T-helper 2 cell (primary cell): ENCODE data around the gene HMGN2.

Experiments
- DNase-seq, 5 experiments: peaks; one replicate each; pipeline versions ENCODE4 v3.0.0 to v3.0.0-alpha.2; 2012 to 2022
- total RNA-seq, 2 donors: gene quantifications; one replicate each; lab custom pipeline; 2026; lab: John Stamatoyannopoulos, UW

Gene HMGN2
- 143 to 176 reads per million in 2 donors for total RNA-seq

DNA sequence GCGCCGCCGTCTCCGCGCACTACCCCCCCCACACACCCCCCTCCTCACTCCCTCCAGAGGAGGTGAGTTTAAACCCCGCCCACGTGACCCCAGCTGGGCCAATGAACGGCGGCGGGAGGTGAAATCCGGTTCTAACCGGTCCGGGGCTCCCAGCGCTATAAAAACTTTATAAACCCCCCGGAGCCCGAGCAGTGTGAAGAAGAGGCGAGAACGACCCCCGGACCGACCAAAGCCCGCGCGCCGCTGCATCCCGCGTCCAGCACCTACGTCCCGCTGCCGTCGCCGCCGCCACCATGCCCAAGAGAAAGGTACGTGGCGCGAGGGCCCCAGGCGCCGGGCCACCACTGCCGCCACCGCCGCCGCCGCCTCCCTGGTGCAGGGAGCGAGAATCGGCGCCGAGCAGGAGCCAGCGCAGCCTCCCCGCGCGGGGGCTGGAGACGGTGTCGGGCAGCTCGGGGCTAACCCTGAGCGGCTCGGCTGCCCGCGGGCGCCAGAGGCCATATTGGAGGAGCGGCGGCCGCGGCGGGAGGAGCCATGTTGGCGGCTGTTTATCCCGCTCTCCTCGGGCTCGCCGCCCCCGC lies at the start of gene HMGN2:
TSS of gene HMGN2 (plus strand) at position 121 of the 581 bp plus-strand sequence. CDS start at position 294, 173 bp downstream.
- DNase-seq = peak; percentile 72 to 94 (median 83)

DNA sequence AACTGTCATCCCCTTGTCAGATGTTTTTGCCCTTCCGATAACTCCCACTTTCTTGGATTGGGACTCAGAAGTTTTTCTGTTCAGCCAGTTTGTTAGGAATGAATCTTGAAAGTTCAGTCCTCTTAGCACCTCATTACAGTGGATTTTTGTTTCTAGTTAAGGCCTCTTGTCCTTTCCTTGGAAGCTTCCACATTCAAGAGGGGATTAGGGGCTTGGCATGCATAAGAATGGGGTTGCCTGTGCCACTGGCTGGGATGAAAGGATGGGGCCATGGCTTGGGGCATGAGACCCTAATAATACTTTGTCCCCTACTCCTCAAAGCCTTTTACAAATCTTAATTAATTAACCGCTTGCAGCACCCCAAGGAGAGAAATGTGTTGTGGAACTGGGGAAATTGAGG lies 42.5 kb upstream of the HMGN2 start:
- no peak for DNase-seq

DNA sequence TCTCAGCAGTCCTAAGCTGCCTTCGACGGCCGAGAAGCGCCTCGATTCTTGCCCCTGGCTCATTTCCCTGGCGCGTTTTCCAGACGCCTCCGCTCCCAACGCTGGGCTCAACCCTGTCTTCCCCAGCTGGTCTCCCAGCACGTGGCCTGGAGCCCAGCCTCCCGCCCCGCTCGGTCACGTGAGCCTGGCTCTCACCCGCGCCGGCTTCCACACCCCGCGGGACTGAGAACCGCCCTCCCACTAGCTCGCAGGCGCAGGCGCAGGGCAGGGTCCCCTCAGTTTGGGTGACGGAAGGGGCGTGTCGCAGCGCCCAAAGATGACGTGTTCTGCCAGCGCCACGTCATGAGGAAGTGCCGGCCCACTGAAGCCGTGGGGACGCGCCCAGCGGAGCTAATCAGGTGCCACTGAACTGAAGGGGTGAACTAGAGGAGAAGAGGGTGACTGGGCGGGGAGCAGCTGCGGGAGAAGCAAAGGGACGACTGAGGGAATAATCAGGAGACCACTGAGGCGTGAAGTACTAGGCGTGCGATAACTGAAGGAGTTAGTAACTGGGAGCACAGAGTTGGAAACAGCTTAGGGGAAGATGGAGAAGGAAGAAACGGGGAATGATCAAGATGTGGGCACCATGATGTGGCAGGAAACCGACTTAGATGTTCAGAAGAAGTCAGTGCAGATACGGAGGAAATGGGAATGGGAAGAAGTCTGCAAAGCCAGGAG lies 40.1 kb upstream of the HMGN2 start, which contains the start of gene DHDDS:
TSS of gene DHDDS (plus strand) at position 343 of the 717 bp plus-strand sequence. CDS start 625 bp downstream, outside the sequence.
- peak; percentile 90 to 98 (median 97) for DNase-seq

DNA sequence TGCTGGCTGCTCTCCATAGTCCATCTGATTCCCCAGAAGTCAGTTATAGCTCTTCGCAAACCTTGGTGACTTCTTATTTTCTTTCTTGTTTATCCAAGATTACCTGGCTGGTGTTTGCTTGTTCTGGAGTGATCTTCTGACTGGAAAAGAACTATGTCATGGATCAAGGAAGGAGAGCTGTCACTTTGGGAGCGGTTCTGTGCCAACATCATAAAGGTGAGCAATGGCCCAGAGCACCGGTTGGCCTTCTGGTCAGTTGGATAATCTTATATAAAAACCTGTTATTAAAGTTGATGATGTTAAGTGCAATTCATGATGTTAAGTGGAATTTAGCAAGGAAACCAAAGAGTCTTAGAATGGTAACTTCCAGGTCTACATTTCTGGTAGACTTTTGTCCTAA lies 39.4 kb upstream of the HMGN2 start:
- no peak for DNase-seq

DNA sequence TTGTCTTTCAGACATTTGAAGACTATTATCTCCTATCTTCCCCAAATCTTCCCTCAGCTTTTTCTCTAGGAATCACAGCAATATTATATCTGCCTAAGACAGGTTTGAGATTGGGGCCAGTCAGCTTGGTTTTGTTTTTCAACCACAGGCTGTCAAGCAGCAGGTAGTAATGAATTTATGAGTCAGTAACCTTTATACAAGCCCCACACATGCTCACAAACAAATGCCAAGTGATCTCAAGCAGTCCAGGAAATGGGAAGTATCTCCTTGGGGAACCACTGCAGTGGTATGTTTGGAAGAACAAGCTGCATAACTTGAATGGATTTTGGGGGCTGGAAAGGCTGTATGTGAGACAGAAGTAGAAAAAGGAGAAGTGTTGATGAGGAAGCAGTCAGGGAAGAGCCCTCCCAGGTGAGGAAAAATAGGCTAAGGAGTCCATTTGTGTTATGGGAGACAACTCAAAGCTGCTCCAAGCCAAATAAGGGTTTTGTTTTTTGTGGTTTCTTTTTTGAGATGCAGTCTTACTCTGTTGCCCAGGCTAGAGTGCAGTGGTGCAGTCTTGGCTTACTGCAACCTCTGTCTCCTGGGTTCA lies 38.0 kb upstream of the HMGN2 start:
- no peak for DNase-seq

DNA sequence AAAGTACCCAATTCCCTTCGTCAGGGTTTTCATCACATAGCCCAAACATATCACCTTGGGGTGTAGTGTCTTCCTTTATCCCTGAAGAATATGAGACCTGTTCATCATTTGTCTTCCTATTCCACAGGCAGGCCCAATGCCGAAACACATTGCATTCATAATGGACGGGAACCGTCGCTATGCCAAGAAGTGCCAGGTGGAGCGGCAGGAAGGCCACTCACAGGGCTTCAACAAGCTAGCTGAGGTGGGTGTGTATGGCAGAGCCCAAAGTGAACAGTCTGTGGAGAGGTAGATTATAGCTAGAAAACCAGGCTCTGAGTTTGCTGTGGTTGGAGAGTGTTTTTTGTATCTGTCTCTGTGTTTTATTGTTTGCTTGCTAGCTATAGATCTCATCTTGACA lies 34.2 kb upstream of the HMGN2 start:
- no peak for DNase-seq

DNA sequence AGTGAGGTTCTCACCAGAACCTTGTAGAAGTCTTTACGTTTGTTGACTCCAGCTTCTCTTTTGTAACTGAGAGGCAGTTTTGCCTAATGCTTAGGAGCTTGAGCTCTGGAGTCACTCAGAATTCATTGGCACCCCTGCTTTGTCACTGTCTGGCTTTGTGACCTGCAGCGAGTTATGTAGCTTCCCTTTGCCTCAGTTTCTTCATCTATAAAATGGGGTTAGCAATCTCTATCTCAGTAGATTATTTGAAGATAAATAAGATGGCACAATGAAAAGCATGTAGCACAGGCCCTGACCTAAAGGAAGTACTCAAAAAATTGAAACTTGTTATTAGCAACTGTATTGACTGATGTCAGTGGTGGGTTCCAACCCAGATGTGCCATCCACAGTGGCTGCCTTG lies 32.0 kb upstream of the HMGN2 start:
- DNase-seq = no peak

DNA sequence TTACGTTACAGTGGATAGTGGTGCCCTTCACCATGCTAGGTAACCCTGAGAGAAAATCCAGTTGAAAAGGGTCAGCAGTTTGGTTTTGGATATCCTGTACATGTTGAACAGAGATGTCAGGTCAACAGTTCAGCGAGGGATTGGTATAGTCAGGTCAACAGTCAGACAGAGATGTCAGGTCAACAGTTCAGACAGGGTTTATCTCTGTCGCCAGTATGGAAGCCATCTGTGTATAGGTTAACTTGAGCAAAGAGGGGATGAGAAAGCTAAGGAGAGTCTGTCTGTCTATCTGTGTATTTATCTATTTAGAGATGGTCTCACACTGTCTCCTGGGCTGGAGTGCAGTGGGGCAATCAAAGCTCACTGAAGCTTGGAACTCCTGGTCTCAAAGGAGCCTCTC lies 22.4 kb upstream of the HMGN2 start:
- DNase-seq = no peak

DNA sequence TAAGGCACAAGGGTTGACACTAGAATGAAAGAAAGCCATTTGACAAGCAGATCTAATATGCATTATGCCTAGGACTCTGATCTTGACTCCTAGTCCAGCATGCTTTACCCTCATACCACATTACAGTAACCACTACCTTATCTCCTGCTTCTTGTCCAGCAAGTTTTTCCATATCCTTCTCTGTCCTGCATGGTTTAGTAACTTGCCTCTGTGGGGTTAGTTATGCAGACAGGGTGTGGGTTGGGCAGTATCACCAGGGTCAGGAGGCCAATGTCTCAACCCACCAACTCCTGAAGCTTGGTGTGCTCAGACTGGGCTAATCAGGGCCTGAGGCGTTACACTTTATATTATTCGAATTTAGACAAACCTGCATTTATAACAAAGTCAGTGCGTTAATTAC lies 21.3 kb upstream of the HMGN2 start:
- no peak for DNase-seq

DNA sequence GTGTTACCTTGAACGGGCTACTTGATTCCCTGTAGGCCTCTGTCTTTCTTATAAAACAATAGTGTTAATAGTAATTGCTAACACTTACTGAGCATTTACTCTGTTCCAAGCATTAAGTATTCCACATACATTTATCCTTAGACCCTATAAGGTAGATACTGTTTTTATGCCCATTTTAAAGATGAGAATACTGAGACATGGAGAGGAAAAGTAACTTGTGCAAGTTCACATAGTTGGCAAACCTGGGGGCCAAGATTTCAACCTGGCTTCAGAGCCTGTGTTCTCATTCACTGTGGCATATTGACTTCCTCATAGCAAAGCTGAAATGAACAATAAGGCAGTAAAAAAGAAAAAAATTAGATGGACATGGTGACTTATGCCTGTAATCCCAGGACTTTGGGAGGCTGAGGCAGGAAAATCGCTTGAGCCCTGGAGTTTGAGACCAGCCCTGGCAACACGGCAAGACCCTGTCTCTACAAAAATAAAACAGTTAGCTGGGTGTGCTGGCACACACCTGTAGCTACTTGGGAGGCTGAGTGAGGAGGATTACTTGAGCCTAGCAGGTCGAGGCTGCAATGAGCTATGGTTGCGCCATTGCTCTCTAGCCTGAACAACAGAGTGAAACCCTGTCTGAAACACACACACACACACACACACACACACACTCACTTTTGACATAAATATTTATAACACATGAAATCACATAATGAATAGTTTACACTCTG lies 19.6 kb upstream of the HMGN2 start:
- no peak for DNase-seq

DNA sequence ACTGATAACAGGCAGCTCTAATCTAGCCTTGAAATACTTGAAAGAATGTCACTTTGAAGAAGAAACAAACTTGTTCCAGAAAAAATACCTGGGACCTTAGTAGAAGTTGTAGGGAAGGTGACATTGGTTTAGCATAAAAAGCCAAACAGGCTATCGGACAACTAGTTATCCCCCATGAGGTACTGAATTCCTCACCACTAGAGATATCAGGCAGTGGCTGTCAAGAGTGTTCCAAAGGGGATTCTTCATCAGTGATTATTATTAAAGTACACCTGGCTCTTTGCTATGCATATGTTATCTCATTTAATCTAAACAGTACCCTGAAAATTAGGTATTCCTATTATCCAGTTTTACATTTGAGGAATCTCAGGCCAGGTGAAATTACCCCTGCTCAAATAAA lies 13.1 kb upstream of the HMGN2 start:
- DNase-seq = no peak

DNA sequence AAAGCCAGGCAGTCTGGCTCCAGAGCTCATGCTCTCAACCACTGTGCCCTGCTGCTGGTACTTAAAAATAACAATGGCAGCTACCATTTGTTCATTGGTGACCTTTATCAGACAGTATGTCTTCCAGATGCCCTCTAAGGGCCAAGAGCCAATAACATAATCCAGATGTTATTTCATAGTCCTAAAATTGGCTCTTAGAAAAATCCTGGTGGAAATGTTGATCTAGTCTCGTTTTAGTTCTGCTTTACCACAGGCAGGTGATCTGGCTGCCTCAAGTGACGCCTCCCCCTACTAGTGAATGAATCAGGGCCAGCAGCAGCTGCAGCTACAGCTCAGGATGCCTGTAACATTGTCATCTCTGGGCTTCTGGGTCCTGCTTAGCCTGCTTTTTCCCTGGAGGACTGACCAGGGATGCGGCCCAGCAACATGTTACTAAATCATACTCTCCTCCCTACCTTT lies 12.6 kb upstream of the HMGN2 start:
- DNase-seq = no peak

DNA sequence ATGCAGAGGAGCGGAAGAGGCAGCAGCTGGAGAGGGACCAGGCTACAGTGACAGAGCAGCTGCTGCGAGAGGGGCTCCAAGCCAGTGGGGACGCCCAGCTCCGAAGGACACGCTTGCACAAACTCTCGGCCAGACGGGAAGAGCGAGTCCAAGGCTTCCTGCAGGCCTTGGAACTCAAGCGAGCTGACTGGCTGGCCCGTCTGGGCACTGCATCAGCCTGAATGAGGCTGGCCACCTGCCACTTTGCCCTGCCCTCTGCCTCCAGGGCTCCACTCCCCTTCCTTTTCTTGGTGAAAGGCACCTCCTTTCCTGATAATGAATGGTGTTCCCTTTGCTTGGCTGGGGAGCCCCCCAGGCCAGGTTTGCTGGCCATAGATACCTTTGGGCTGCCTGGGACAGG lies 3.3 kb upstream of the HMGN2 start:
- no peak for DNase-seq

DNA sequence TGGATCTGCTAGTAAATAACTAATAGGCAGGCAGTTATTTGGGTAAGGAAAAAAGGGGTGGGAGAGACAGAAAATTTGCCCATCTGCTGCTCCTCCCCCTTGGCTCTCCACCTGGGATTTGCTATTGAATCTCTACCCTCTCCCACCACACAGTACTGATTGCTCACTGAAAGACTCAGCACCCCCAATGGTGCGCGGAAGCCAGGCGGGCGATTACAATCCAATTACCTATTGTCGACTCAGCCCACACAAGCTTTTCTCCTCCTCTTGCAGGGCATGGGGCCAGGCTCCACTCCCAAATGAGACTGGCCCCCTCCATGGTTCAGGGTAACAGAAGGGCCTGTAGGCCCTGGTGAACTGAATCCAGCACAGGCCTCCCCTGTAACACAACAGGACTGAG lies 2.7 kb upstream of the HMGN2 start:
- DNase-seq = no peak

DNA sequence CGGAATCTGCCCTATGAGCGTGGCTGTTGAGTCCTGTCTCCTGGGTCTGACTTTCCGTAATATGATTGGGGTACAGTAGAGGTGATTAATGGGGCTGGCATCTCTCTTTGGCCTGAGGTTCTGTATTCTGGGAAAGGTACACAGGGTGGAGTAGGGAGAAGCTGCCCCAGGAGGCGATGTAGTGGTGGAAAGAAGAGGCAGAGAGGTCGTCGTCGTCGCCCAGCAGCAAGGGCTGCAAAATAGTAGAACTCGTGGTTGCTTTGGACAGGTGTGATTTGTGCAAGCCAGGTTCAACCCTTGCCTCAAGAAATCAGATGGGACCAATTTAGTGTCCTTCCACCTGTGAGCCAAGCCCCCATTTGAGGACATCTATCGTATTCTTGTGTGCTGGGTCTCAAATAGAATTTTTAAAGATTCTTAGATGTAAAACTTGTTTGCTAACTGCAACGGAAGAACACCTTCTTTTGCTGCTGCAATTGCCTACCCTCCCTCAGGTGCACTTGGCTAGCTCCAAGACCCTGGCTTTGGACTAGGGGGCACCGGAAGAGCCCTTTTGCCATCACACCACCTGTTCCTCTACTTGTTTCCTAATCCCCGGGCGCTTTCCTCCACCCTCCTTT lies 1.3 kb upstream of the HMGN2 start:
- no peak for DNase-seq

DNA sequence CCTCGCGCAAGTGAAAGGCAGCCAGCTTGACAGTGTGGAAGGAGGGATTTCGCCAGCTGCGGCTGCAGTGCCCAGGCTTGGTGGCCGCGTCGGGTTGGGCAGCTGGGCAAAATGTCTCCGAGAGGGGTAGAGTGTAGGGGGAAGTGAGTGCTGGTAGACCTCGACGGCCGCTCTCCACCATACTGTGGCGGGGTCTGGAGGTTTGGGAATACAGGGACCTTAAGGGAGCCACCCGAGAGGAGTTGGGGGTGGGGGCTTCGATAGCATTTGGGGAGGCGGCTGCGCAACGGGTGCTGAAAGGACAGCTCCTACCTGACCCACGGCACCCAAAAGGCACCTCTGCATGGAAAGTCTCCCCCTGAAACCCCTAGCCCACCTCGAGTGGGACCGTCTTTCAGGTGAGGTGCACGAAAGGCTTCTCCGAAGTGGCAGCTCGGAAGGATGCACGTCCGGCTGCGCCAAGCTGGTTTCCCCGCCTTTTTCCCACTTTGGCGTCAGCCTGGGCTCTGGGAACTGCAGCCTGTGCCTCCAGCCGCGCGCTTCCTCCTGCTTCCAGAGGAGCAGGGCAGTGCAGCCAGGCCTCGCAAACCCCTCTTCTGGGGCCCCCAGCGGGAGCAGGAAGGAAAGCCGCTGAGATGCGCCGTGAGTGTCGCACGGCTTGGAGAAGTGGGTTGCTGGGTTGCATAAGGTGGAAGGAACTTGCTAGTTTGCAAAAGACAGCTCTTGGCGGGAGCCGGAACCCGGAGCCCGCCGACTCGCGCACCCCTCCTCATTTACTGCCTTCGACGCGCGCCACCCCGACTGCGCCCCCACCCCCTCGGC lies 531 bp upstream of the HMGN2 start:
- peak; percentile 8 to 58 (median 18) for DNase-seq

DNA sequence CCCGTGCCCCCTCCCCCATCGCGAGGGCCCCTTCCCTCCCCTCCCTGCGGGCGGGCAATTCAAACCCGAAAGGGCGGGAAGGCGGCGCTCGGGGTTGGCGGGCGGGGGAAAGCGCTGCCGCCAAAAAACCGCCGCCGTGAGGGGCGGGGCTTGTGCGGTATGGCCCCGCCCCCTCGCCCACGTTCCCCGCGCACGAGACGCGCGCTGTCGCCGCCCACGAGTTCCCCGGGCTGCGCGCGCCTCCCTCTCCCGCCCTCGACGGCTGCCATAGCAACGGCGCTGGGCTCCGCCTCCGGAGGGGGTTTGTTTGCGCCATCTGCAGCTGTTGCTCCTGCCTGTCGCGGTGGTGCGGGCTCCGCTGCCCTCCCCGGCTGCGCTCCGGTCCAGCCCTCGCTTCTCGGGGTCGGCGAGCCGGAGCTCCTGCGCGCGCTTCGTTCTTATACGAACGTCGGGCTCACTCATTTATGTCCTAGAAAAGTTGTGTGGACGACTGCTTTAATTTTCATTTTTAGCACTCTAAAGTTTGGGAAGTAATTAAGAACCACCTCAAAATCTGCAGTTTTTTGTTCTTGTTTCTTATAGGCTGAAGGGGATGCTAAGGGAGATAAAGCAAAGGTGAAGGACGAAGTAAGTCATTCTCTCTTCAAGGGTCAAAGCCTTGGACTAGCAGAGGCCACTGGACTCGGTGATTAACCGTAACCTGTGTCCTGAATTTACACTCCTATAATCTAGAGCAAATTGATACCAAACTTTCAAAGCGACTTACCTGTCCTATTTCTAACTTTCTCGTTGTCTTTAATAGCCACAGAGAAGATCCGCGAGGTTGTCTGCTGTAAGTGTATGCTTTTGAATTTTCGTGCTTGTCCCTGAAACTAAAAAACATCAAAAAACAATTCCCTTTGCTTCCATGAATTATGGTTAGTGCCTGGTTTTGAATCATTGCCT lies 933 bp downstream of the HMGN2 start:
- DNase-seq = peak; percentile 85 to 96 (median 95)

DNA sequence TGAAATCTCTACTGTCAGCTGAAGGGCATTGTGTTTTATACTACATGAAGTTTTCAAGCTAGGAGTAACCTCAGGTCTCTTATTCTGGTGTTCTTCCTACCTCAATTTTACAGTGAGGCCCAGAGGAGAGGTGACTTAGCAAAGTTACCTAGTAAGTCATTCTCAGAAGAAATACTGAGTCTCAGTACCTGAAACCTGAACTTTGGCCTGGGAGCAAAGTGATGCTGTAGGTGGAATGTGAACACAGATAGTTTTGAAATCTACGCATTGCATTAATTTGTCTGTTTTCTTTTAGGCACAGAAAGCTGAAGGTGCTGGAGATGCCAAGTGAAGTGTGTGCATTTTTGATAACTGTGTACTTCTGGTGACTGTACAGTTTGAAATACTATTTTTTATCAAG lies 2.6 kb downstream of the HMGN2 start:
- DNase-seq = no peak

DNA sequence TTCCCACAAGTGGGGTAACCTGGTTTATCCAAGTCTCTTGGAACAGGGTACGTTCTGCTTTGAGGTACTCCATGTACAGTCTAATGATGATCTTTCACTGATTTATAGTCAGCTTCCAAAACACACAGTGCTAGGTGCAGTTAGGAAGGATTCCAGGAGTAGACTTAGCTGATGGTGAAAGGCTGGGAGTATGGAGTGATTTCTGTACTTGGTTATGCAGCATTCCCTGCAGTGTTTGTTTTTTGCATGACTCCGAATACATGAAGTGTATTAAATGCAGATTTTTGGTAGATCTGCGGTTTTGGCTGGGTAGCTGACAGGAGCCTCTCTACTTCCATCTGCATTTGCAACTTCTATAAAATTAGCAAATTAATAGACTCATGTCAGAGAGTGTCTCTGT lies 3.7 kb downstream of the HMGN2 start:
- no peak for DNase-seq

DNA sequence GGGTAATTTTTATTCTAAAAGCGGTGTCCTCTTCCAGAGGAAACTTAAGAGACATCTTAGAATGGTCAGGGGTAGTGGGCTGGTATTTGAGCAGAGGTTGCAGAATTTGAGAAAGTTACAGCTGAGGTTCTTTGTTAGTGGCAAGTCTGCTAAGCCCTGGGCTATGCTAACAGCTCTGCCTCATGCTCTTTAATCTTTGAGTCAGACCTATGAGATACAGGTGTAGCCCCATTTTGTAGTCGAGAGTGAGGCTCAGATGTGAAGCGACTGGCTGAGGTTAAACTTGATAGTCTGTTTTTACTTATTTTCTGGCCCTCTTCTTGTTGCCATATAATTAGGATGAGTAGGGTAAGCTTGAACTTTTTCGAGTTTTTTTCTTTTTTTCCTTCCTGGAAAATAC lies 4.7 kb downstream of the HMGN2 start:
- no peak for DNase-seq
